Astrocyte of the cerebellum (primary cell): Measurements from ENCODE around the gene CPB1.

Experiments used
- DNase-seq: peaks from one replicate; pipeline ENCODE4 v3.0.0-alpha.2; 2011; ENCODE audit warnings: low read depth
- H3K4me3 ChIP-seq: 2 replicates; pipeline ENCODE4 v1.5.1; 2011; ENCODE audit warnings: mild to moderate bottlenecking, low read depth, low read length, moderate library complexity
- in situ Hi-C: cut with HindIII; loops from 2 replicates; pipeline ENCODE4 v1.10.0; 2017; ENCODE audit warnings: low sequenced_read_pairs
- TF ChIP-seq, protein P1 (sequence below): IDR thresholded peaks from 2 replicates; pipeline ENCODE4 v1.5.1; 2012; ENCODE audit warnings: low read length, low read depth, moderate library complexity, mild to moderate bottlenecking; ENCODE audit errors: missing control alignments

The CPB1 gene

DNA sequence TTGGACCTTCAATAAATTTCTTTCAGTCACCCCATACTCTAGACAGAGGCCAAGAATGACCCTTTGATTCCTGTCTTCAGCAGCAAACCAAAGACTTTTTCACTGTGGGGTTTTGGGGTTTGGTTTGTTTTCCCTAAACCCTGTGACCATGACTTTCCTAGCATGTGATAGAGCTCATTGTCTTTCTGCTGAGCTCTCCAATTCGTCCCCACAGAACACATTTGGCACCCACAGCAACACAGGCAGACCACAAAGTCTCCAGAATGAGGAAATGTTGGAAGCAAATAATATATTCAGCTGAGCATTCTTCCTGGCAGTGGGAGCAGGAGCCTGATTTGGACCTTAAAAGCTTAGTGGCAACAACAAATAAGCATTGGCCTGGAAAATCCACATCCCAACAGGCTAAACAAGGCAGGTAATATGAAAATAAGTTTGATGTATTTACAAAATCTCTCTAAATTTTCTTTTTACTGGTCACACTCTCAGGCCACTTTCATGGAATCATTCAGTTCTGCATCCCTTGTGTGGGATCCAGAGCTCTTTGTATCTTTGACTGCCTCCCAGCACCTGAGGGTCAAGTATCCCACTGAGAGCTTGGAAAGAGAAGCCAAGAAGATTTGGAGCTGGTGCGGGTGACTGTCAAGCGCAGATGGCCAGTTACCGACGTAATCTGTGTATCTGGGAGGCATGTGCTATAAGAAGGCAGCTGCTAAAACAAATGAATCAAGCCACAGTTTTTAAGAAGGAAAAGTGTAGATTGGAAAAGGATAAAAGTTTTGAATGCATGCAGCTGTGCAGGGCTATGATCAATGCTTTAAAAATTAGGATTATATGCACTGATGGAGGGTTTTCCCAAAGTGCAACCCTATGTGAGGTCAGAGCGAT is 36.5 kb upstream of the CPB1 start:
- in situ Hi-C loops, result no loop called here
- H3K4me3 ChIP-seq, result no peak overlapping the region
- DNase-seq, result peak; percentile 92
- TF ChIP-seq, protein P1, sequence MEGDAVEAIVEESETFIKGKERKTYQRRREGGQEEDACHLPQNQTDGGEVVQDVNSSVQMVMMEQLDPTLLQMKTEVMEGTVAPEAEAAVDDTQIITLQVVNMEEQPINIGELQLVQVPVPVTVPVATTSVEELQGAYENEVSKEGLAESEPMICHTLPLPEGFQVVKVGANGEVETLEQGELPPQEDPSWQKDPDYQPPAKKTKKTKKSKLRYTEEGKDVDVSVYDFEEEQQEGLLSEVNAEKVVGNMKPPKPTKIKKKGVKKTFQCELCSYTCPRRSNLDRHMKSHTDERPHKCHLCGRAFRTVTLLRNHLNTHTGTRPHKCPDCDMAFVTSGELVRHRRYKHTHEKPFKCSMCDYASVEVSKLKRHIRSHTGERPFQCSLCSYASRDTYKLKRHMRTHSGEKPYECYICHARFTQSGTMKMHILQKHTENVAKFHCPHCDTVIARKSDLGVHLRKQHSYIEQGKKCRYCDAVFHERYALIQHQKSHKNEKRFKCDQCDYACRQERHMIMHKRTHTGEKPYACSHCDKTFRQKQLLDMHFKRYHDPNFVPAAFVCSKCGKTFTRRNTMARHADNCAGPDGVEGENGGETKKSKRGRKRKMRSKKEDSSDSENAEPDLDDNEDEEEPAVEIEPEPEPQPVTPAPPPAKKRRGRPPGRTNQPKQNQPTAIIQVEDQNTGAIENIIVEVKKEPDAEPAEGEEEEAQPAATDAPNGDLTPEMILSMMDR, result no peak

- H3K4me3 ChIP-seq, result no peak overlapping the region
- no peak for DNase-seq
- in situ Hi-C loops, result no loop called here
- TF ChIP-seq, protein P1, result no peak
Observed at GRCh38 chr3:148791920-148792319, 35.7 kb upstream of the CPB1 start.

GRCh38 chr3:148792516-148792915 is 35.1 kb upstream of the CPB1 start:
- TF ChIP-seq, protein P1, result no peak
- no peak overlapping the region for H3K4me3 ChIP-seq
- in situ Hi-C loops, result no loop called here
- no peak for DNase-seq

- no peak for DNase-seq
- in situ Hi-C loops, result no loop called here
- H3K4me3 ChIP-seq, result no peak overlapping the region
- TF ChIP-seq, protein P1, result no peak
Observed at GRCh38 chr3:148796799-148797198, 30.8 kb upstream of the CPB1 start.

GRCh38 chr3:148797795-148798194 is 29.8 kb upstream of the CPB1 start:
- H3K4me3 ChIP-seq, result no peak overlapping the region
- no peak for DNase-seq
- TF ChIP-seq, protein P1, result no peak
- in situ Hi-C loops, result no loop called here

DNA sequence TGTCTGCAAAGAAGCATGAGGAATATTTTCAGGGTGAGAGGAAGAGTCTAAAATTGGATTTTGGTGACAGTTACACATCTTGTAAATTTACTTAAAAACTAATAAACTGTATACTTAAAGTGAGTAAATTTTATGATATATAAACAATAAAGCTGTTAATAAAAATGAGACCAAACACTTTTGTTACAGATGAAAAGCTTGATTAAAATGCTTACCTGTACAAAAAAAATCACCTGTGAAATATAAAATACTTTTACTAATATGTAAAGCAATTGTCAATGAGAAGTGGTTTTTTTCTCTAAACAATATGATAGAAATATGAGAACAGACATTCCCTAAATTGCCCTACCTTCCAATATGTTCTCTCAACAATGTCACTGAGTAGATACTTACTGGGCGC is 27.2 kb upstream of the CPB1 start:
- in situ Hi-C loops, result no loop called here
- TF ChIP-seq, protein P1, result no peak
- H3K4me3 ChIP-seq, result no peak overlapping the region

More for the DNA sequence above, 27.2 kb upstream of the CPB1 start:
- DNase-seq, result no peak
